Right atrium auricular region (tissue), 2 donors: ENCODE results near the gene TP53I3. TPM values are rescaled to one million over a fixed set of nuclear protein-coding genes. Genes with fewer than 3 reads are reported as not detected.
"Not testable (repeated sequence)": the region's sequence is repeated elsewhere in the genome, so short reads cannot be mapped to it uniquely, and the experiment has no call there.

ENCODE experiments used
- DNase-seq: peaks from one replicate; pipeline ENCODE4 v3.0.0-alpha.2; 2019; ENCODE audit warnings: low spot score
- H3K27ac ChIP-seq, 2 donors: fragments of 200-600 bp; sonication (generic); 1 replicate in 1 of 2; 2 replicates in 1 of 2; pipeline ENCODE4 v1.5.1; 2016 to 2019
- H3K27me3 ChIP-seq, 2 donors: fragments of 200-600 bp; sonication (generic); one replicate each; pipeline versions ENCODE4 v1.5.1 to v1.6.0; 2017 to 2019
- H3K36me3 ChIP-seq: fragments of 200-600 bp; sonication (generic); one replicate; pipeline ENCODE4 v1.5.1; 2016
- H3K4me1 ChIP-seq, 2 donors: fragments of 200-600 bp; sonication (generic); one replicate each; pipeline versions ENCODE4 v1.5.1 to v1.6.0; 2017 to 2019
- H3K4me3 ChIP-seq, 2 donors: fragments of 200-600 bp; sonication (generic); 1 replicate in 1 of 2; 2 replicates in 1 of 2; pipeline ENCODE4 v1.5.1; 2017 to 2019; ENCODE audit warnings: mild to moderate bottlenecking in 1 of 2, moderate library complexity in 1 of 2
- H3K9me3 ChIP-seq, 2 donors: fragments of 200-600 bp; sonication (generic); one replicate each; pipeline ENCODE4 v1.5.1; 2019
- CTCF ChIP-seq, 2 donors: fragments of 200-600 bp; sonication (generic); IDR thresholded peaks; one replicate each; pipeline ENCODE4 v1.5.1; 2019; ENCODE audit warnings: antibody characterized with exemption in 2 of 2
- total RNA-seq, 2 donors: library from RNA; depleted of rRNA; stranded (reverse); fragments of >200 nt; gene quantifications; one replicate each; pipeline ENCODE4 v1.1.0, GENCODE V29; 2016

Gene TP53I3
- total RNA-seq, 2 donors from 2014 or later = 8.0 to 8.7 TPM

GRCh38 chr2:24046599-24046929 is 38.1 kb downstream of the TP53I3 start:
- H3K9me3 ChIP-seq = no peaks in the 10 kb centered on the region
- no peaks in the 10 kb centered on the region for H3K27me3 ChIP-seq
- H3K27ac ChIP-seq = peak overlapping the region; percentile 61 to 69

GRCh38 chr2:24045511-24046508 is 38.8 kb downstream of the TP53I3 start:
- no peak for TF ChIP-seq CTCF (IDR thresholded peaks at IDR 0.05)
- DNase-seq = no peak
- no peaks in the 10 kb centered on the region for H3K9me3 ChIP-seq
- H3K27me3 ChIP-seq = no peaks in the 10 kb centered on the region
- no peak overlapping the region for H3K27ac ChIP-seq
- H3K4me1 ChIP-seq = peaks cover 0 to 26% of the 10 kb centered on the region in 2 donors
- no peaks in the 10 kb centered on the region for H3K36me3 ChIP-seq
- H3K4me3 ChIP-seq = no peak overlapping the region

More at GRCh38 chr2:24046599-24046929, 38.1 kb downstream of the TP53I3 start:
- peak overlapping the region; percentile 80 to 81 for H3K4me3 ChIP-seq
- TF ChIP-seq CTCF (IDR thresholded peaks at IDR 0.05) = no peak
- no peak for DNase-seq
- peaks cover 0 to 26% of the 10 kb centered on the region in 2 donors for H3K4me1 ChIP-seq
- H3K36me3 ChIP-seq = no peaks in the 10 kb centered on the region

GRCh38 chr2:24043133-24043532 is 41.5 kb downstream of the TP53I3 start:
- not testable (repeated sequence) for H3K27me3 ChIP-seq, H3K4me3 ChIP-seq, DNase-seq, H3K9me3 ChIP-seq, H3K27ac ChIP-seq
- Histone ChIP-seq H3K36me3 (peaks cover 13% of the 10 kb centered on the region), H3K4me1 (peaks cover 0 to 12% of the 10 kb centered on the region in 2 donors)

- Histone ChIP-seq H3K4me3 (no peak overlapping the region), H3K27me3 (no peaks in the 10 kb centered on the region), H3K4me1 (peaks cover 0 to 7% of the 10 kb centered on the region in 2 donors), H3K36me3 (peaks cover 32% of the 10 kb centered on the region), H3K27ac (no peak overlapping the region), H3K9me3 (no peaks in the 10 kb centered on the region)
- no peak for DNase-seq
- no peak for TF ChIP-seq CTCF (IDR thresholded peaks at IDR 0.05)
Measured at GRCh38 chr2:24040511-24040910, 44.1 kb downstream of the TP53I3 start.

- H3K36me3 ChIP-seq = peaks cover 32% of the 10 kb centered on the region
- no peak for DNase-seq
Measured at GRCh38 chr2:24038786-24039499, 45.7 kb downstream of the TP53I3 start.

More at GRCh38 chr2:24038786-24039499, 45.7 kb downstream of the TP53I3 start:
- no peak overlapping the region for H3K4me3 ChIP-seq
- H3K27ac ChIP-seq = no peak overlapping the region
- peaks cover 0 to 8% of the 10 kb centered on the region in 2 donors for H3K4me1 ChIP-seq
- TF ChIP-seq CTCF (IDR thresholded peaks at IDR 0.05) = no peak
- H3K27me3 ChIP-seq = no peaks in the 10 kb centered on the region
- H3K9me3 ChIP-seq = no peaks in the 10 kb centered on the region

Other genes with a start within 250 kb of the TP53I3 start
- 1 to 10 TPM; 6.0 to 6.7 TPM for gene ATAD2B, start 157.7 kb downstream of the TP53I3 start, total RNA-seq
- gene UBXN2A, start 144.4 kb downstream of the TP53I3 start, total RNA-seq = 10 to 100 TPM; 14.3 to 18.7 TPM
- gene MFSD2B, start 74.7 kb downstream of the TP53I3 start, total RNA-seq = under 1 TPM in 1 of 2 donors, not detected in 1; 0.30 TPM
- 1 to 10 TPM; 2.7 to 3.6 TPM for gene WDCP, start 37.4 kb downstream of the TP53I3 start, total RNA-seq
- 1 to 10 TPM; 5.0 to 8.5 TPM for gene FKBP1B, start 35.1 kb downstream of the TP53I3 start, total RNA-seq
- 10 to 100 TPM; 71.2 to 74.8 TPM for gene SF3B6, start 8.5 kb downstream of the TP53I3 start, total RNA-seq
- gene PFN4, start 38.5 kb upstream of the TP53I3 start, total RNA-seq = under 1 TPM in 1 of 2 donors, not detected in 1; 0.39 TPM
- gene FAM228B, start 38.6 kb upstream of the TP53I3 start, total RNA-seq = 10 to 100 TPM; 15.6 to 31.1 TPM
- gene FAM228A, start 90.2 kb upstream of the TP53I3 start, total RNA-seq = 1 to 10 TPM in 1 of 2 donors, under 1 TPM in 1; 0.51 to 1.8 TPM